Stomach (tissue), 4 donors: Measurements from ENCODE around the gene GPR158.

ENCODE experiments used
- EP300 ChIP-seq: sonication (generic); formaldehyde crosslinking; IDR thresholded peaks from one replicate; pipeline ENCODE4 v1.6.1; 2017; ENCODE audit warnings: antibody characterized with exemption
- POLR2A ChIP-seq, 4 donors: fragments of 450-650 bp; IDR thresholded peaks; one replicate each; pipeline ENCODE4 v1.6.1; 2016; ENCODE audit warnings: antibody characterized with exemption in 4 of 4, control low read depth in 2 of 4, mild to moderate bottlenecking in 1 of 4, moderate library complexity in 1 of 4
- POLR2AphosphoS5 ChIP-seq, 3 donors: sonication (generic); formaldehyde crosslinking; IDR thresholded peaks; one replicate each; pipeline ENCODE4 v1.6.1; 2016; ENCODE audit warnings: antibody characterized with exemption in 3 of 3

GRCh38 chr10:25509151-25509550, 334.4 kb downstream of the GPR158 start:
- TF ChIP-seq POLR2AphosphoS5 (IDR thresholded peaks at IDR 0.05), result no peak
- no peak for TF ChIP-seq POLR2A (IDR thresholded peaks at IDR 0.05)
- TF ChIP-seq EP300, result no peak
